ENCODE measurements around the gene SLC6A7. TPM values are rescaled to one million over a fixed set of nuclear protein-coding genes. Genes with fewer than 3 reads are reported as not detected.

SLC6A7 gene
- polyA plus RNA-seq, 1 of the 3 experiments (the other 2 are of a cell fraction) = not detected

DNA sequence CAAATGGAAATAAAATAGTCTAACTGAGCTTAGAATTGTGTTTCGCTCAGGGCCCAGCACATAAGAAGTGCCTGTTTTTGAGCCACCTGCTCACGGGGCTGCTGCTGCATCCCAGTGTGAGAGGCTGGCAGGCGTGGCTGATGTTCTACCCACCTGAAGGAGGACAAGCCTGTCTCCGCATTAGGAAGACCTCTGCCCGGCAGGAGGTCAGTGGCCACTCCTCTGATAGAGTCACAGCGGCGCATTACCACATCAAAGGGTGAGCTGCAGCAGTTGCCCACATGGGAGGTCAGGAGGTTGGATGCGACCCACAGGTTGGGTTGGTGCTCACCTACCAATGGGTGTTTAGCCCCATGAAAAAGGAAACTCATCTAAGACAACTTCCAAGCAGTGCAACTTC, 3.7 kb upstream of the SLC6A7 start:
- Histone ChIP-seq H4K20me1 (ENCODE audit: insufficient read depth) (no peaks in the 10 kb centered on the region), H3K27ac (ENCODE audit: low read depth in 2 of 2, low read length in 1 of 2) (no peak overlapping the region), H3K4me3 (ENCODE audit: low read depth in 2 of 2, low read length in 1 of 2) (no peak overlapping the region), H3K4me2 (no peak overlapping the region), H2AFZ (ENCODE audit: low read depth) (no peak overlapping the region), H3K79me2 (ENCODE audit: insufficient read depth) (no peaks in the 10 kb centered on the region), H3K9me2 (no peaks in the 10 kb centered on the region), H3K27me3 (ENCODE audit: insufficient read depth) (peaks cover 27% of the 10 kb centered on the region), H3K36me3 (replicated peaks in 1 of 2; ENCODE audit: control insufficient read depth in 1 of 2, insufficient read depth in 2 of 2, low read length in 1 of 2) (no peaks in the 10 kb centered on the region), H3K9me3 (no peaks in the 10 kb centered on the region), H3K9ac (no peak overlapping the region), H3K4me1 (ENCODE audit: control insufficient read depth in 1 of 2, insufficient read depth in 2 of 2, low read depth in 1 of 2, low read length in 1 of 2) (peaks cover 0 to 4% of the 10 kb centered on the region in 2 experiments; a peak in 1 of 4 replicates), H3F3A (replicated peaks; ENCODE audit: insufficient read depth) (no peaks in the 10 kb centered on the region)
- WGBS (ENCODE audit: low lambda C conversion rate) = 76% methylated on average over 3 of the region's 8 CpGs
- TF ChIP-seq NFIC (IDR thresholded peaks at IDR 0.05; ENCODE audit: borderline replicate concordance) = no peak
- TF ChIP-seq SIN3A (IDR thresholded peaks at IDR 0.05; ENCODE audit: borderline replicate concordance, low read depth, low read length) = no peak
- TF ChIP-seq GATA2 (CRISPR knock-in tag; IDR thresholded peaks at IDR 0.05) = no peak
- DNase-seq = no peak
- CTCF ChIA-PET = interaction anchor here (1.4 to 3.3 kb wide), 3 partner anchors 15 to 32 kb away, joined by 3 to 12 read pairs (median 5); no protein-coding TSS in a partner anchor
- POLR2A ChIA-PET = no interaction called here

DNA sequence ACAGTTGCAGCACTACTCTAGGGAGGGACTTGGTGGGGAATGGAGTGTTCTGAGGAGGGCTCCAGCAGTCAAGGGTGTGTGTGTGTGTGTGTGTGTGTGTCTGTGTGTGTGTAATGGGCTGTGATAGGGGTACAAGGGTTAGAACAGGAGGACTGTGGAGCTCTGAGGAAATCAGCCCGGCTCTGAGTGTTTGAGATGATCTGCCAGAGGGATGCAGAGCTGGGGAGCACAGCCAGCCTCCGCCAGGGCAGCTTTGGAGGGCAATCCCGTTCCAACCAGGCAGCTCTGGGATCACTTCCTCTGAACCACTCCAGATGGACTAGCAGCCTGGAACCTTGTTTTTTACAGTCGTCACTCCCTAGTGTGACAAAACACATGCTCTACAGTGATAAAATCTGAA, 3.0 kb upstream of the SLC6A7 start:
- ChIA-PET POLR2A (no interaction called here), CTCF (interaction anchor here (0.8 to 3.3 kb wide), 5 partner anchors 9 to 31 kb away, joined by 3 to 12 read pairs (median 5); no protein-coding TSS in a partner anchor)
- Histone ChIP-seq H3F3A (replicated peaks; ENCODE audit: insufficient read depth) (no peaks in the 10 kb centered on the region), H3K9me3 (no peaks in the 10 kb centered on the region), H2AFZ (ENCODE audit: low read depth) (no peak overlapping the region), H4K20me1 (ENCODE audit: insufficient read depth) (no peaks in the 10 kb centered on the region), H3K9me2 (no peaks in the 10 kb centered on the region), H3K4me3 (ENCODE audit: low read depth in 2 of 2, low read length in 1 of 2) (no peak overlapping the region), H3K27ac (ENCODE audit: low read depth in 2 of 2, low read length in 1 of 2) (no peak overlapping the region), H3K36me3 (replicated peaks in 1 of 2; ENCODE audit: control insufficient read depth in 1 of 2, insufficient read depth in 2 of 2, low read length in 1 of 2) (no peaks in the 10 kb centered on the region), H3K4me2 (no peak overlapping the region), H3K9ac (no peak overlapping the region), H3K4me1 (ENCODE audit: control insufficient read depth in 1 of 2, insufficient read depth in 2 of 2, low read depth in 1 of 2, low read length in 1 of 2) (peaks cover 0 to 4% of the 10 kb centered on the region in 2 experiments; a peak in 1 of 4 replicates), H3K27me3 (ENCODE audit: insufficient read depth) (peaks cover 33% of the 10 kb centered on the region), H3K79me2 (ENCODE audit: insufficient read depth) (no peaks in the 10 kb centered on the region)
- 40% methylated on average over 4 of the region's 4 CpGs for WGBS (ENCODE audit: low lambda C conversion rate)
- no peak for TF ChIP-seq SMC3 (IDR thresholded peaks at IDR 0.05; ENCODE audit: low read depth, low read length)
- TF ChIP-seq MXI1 (IDR thresholded peaks at IDR 0.05; ENCODE audit: low read depth, low read length) = no peak
- TF ChIP-seq FOXJ3 (CRISPR knock-in tag; IDR thresholded peaks at IDR 0.05) = no peak
- no peak for TF ChIP-seq YY1 (IDR thresholded peaks at IDR 0.05; ENCODE audit: low read depth)
- TF ChIP-seq, protein P1, sequence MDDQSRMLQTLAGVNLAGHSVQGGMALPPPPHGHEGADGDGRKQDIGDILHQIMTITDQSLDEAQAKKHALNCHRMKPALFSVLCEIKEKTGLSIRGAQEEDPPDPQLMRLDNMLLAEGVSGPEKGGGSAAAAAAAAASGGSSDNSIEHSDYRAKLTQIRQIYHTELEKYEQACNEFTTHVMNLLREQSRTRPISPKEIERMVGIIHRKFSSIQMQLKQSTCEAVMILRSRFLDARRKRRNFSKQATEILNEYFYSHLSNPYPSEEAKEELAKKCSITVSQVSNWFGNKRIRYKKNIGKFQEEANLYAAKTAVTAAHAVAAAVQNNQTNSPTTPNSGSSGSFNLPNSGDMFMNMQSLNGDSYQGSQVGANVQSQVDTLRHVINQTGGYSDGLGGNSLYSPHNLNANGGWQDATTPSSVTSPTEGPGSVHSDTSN (IDR thresholded peaks at IDR 0.05) = no peak
- TF ChIP-seq, protein P2, sequence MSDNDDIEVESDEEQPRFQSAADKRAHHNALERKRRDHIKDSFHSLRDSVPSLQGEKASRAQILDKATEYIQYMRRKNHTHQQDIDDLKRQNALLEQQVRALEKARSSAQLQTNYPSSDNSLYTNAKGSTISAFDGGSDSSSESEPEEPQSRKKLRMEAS (IDR thresholded peaks at IDR 0.05; ENCODE audit: low read depth) = no peak
- no peak for TF ChIP-seq TCF12 (IDR thresholded peaks at IDR 0.05)
- no peak for TF ChIP-seq GABPA (IDR thresholded peaks at IDR 0.05; ENCODE audit: low read depth)
- TF ChIP-seq MEF2A (IDR thresholded peaks at IDR 0.05; ENCODE audit: borderline replicate concordance, low read depth) = no peak
- TF ChIP-seq, protein P3, sequence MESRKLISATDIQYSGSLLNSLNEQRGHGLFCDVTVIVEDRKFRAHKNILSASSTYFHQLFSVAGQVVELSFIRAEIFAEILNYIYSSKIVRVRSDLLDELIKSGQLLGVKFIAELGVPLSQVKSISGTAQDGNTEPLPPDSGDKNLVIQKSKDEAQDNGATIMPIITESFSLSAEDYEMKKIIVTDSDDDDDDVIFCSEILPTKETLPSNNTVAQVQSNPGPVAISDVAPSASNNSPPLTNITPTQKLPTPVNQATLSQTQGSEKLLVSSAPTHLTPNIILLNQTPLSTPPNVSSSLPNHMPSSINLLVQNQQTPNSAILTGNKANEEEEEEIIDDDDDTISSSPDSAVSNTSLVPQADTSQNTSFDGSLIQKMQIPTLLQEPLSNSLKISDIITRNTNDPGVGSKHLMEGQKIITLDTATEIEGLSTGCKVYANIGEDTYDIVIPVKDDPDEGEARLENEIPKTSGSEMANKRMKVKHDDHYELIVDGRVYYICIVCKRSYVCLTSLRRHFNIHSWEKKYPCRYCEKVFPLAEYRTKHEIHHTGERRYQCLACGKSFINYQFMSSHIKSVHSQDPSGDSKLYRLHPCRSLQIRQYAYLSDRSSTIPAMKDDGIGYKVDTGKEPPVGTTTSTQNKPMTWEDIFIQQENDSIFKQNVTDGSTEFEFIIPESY (IDR thresholded peaks at IDR 0.05; ENCODE audit: borderline replicate concordance, low read depth) = no peak
- TF ChIP-seq TEAD4 (IDR thresholded peaks at IDR 0.05; ENCODE audit: borderline replicate concordance, insufficient read depth) = no peak
- TF ChIP-seq, protein P4, sequence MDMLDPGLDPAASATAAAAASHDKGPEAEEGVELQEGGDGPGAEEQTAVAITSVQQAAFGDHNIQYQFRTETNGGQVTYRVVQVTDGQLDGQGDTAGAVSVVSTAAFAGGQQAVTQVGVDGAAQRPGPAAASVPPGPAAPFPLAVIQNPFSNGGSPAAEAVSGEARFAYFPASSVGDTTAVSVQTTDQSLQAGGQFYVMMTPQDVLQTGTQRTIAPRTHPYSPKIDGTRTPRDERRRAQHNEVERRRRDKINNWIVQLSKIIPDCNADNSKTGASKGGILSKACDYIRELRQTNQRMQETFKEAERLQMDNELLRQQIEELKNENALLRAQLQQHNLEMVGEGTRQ (IDR thresholded peaks at IDR 0.05; ENCODE audit: borderline replicate concordance, low read depth, low read length) = no peak
- no peak for TF ChIP-seq POLR2AphosphoS5 (IDR thresholded peaks at IDR 0.05; ENCODE audit: low read depth, low read length)
- no peak for TF ChIP-seq RCOR1 (IDR thresholded peaks at IDR 0.05; ENCODE audit: low read length)
- peak; percentile 58 for DNase-seq
